MM.1S (cell line): ENCODE results near the gene AGPAT3.

Experiments used
- DNase-seq: peaks from one replicate; pipeline ENCODE4 v3.0.0-alpha.2; 2015
- H2AFZ ChIP-seq: fragments of 300-600 bp; sonication (generic); 2 replicates; pipeline ENCODE4 v1.6.0; 2016; ENCODE audit warnings: antibody characterized with exemption, low read length
- H3F3A ChIP-seq: fragments of 300-600 bp; sonication (generic); 2 replicates; pipeline ENCODE4 v1.6.1; 2016; ENCODE audit warnings: mild to moderate bottlenecking, antibody characterized with exemption, low read length, moderate library complexity, mixed read lengths; ENCODE audit not compliant: insufficient read depth
- H3K27ac ChIP-seq: fragments of 300-600 bp; sonication (generic); 2 replicates; pipeline ENCODE4 v1.5.1; 2016; ENCODE audit warnings: mild to moderate bottlenecking, low read length
- H3K27me3 ChIP-seq: fragments of 300-600 bp; sonication (generic); replicated peaks from 2 replicates; pipeline ENCODE4 v1.6.0; 2016; ENCODE audit warnings: low read length; ENCODE audit not compliant: insufficient read depth
- H3K36me3 ChIP-seq: fragments of 300-600 bp; sonication (generic); replicated peaks from 2 replicates; pipeline ENCODE4 v1.6.1; 2016; ENCODE audit warnings: mild to moderate bottlenecking, low read length, mixed read lengths; ENCODE audit not compliant: insufficient read depth
- H3K4me1 ChIP-seq: fragments of 300-600 bp; sonication (generic); 2 replicates; pipeline ENCODE4 v1.6.1; 2016; ENCODE audit warnings: low read length, mixed read lengths
- H3K4me2 ChIP-seq: fragments of 300-600 bp; sonication (generic); 2 replicates; pipeline ENCODE4 v1.6.0; 2016; ENCODE audit warnings: low read depth, low read length
- H3K4me3 ChIP-seq: fragments of 300-600 bp; sonication (generic); 2 replicates; pipeline ENCODE4 v1.5.1; 2016; ENCODE audit warnings: low read length, mixed read lengths
- H3K79me2 ChIP-seq: fragments of 300-600 bp; sonication (generic); 2 replicates; pipeline ENCODE4 v1.6.1; 2016; ENCODE audit warnings: mixed run types, low read length, mixed read lengths
- H3K9ac ChIP-seq: fragments of 300-600 bp; sonication (generic); 2 replicates; pipeline ENCODE4 v1.6.1; 2016; ENCODE audit warnings: low read length, mixed read lengths
- H3K9me2 ChIP-seq: fragments of 300-600 bp; sonication (generic); replicated peaks from 2 replicates; pipeline ENCODE4 v1.6.1; 2016; ENCODE audit warnings: mild to moderate bottlenecking, low read length, mixed read lengths; ENCODE audit not compliant: insufficient read depth
- H3K9me3 ChIP-seq: fragments of 300-600 bp; sonication (generic); replicated peaks from 2 replicates; pipeline ENCODE4 v1.6.1; 2016; ENCODE audit warnings: mild to moderate bottlenecking, low read length, mixed read lengths; ENCODE audit not compliant: insufficient read depth
- H4K20me1 ChIP-seq: fragments of 300-600 bp; sonication (generic); 2 replicates; pipeline ENCODE4 v1.6.1; 2016; ENCODE audit warnings: mild to moderate bottlenecking, low read length, moderate library complexity, mixed read lengths; ENCODE audit not compliant: insufficient read depth
- EZH2 ChIP-seq: fragments of 300-600 bp; sonication (generic); optimal IDR thresholded peaks from 2 replicates; pipeline ENCODE3; 2017; ENCODE audit warnings: low read depth, mild to moderate bottlenecking, antibody characterized with exemption, low read length, mixed read lengths
- EZH2phosphoT487 ChIP-seq: fragments of 300-600 bp; sonication (generic); IDR thresholded peaks from 2 replicates; pipeline ENCODE4 v1.6.1; 2018; ENCODE audit warnings: antibody characterized with exemption, low read length
- TF ChIP-seq, protein P1 (sequence below): fragments of 300-600 bp; sonication (generic); IDR thresholded peaks from 2 replicates; pipeline ENCODE4 v1.5.1; 2016; ENCODE audit warnings: antibody characterized with exemption, low read length, mixed read lengths

The AGPAT3 gene

DNA sequence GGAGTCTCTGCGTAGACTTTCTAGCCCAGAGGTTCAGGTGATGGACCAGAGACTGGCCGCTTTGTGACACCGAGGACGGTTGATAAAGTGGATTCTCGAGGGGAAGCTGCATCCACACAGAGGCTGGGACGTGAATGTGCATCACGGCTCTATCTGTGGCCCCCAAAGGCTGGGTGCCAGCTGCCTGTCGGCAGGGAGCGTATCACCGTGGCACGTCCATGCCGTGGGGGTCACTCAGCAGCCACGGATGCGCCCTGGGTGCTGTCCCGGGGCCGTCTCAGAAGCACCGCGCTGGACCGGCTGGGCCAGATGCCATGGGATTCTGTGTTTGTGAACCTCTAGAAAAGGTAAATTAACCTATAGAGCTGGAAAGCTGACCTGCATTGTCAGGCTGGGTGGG is 89.9 kb downstream of the AGPAT3 start:
- Histone ChIP-seq H3K79me2 (peaks cover 84% of the 10 kb centered on the region), H4K20me1 (peaks cover 3% of the 10 kb centered on the region; the same call in 1 of the 2 replicates)

DNA sequence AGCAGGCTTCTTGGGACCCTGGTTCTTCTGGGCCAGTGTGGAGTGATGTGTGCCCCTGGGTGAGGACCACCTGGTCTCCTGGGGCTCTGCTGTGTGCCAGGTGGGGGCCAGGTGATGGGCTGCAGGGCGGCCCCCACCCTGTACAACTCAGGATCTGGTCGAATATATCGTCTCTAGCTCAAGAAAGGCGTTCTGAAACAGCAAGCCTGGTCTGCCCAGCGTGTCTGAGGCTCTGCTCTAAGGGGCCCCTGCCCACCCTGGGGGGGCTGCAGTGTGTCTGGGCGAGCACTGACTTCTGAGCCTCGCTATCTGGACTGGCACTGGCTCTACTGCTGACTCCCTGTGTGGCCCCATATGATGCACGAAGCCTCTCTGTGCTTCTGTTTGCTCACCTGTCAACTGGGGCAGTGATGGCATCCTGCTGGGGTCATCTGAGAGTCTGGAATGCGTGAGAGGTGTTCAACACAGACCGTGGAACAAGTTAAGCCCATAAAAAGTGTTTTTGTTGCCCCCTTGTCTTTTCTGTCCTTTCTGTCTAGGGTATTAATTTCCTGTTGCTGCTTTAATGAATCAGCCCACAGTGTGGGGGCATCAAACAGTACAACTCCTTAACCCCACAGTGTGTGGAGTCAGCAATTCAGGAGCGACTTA is 91.1 kb downstream of the AGPAT3 start:
- Histone ChIP-seq H3K4me1 (no peaks in the 10 kb centered on the region), H3K9me3 (no peaks in the 10 kb centered on the region), H3K36me3 (peaks cover 7% of the 10 kb centered on the region), H3F3A (0 out of 2 replicates have a peak, but pooled peaks cover 3% of the 10 kb centered on the region), H3K4me2 (no peak overlapping the region), H3K9ac (no peak overlapping the region), H2AFZ (no peak overlapping the region), H3K79me2 (peaks cover 71% of the 10 kb centered on the region), H3K9me2 (no peaks in the 10 kb centered on the region), H3K27ac (no peak overlapping the region), H3K27me3 (no peaks in the 10 kb centered on the region), H4K20me1 (peaks cover 2% of the 10 kb centered on the region; the same call in 1 of the 2 replicates), H3K4me3 (no peak overlapping the region)
- no peak for DNase-seq
- TF ChIP-seq EZH2phosphoT487 = no peak
- no peak for TF ChIP-seq EZH2
- TF ChIP-seq, protein P1, sequence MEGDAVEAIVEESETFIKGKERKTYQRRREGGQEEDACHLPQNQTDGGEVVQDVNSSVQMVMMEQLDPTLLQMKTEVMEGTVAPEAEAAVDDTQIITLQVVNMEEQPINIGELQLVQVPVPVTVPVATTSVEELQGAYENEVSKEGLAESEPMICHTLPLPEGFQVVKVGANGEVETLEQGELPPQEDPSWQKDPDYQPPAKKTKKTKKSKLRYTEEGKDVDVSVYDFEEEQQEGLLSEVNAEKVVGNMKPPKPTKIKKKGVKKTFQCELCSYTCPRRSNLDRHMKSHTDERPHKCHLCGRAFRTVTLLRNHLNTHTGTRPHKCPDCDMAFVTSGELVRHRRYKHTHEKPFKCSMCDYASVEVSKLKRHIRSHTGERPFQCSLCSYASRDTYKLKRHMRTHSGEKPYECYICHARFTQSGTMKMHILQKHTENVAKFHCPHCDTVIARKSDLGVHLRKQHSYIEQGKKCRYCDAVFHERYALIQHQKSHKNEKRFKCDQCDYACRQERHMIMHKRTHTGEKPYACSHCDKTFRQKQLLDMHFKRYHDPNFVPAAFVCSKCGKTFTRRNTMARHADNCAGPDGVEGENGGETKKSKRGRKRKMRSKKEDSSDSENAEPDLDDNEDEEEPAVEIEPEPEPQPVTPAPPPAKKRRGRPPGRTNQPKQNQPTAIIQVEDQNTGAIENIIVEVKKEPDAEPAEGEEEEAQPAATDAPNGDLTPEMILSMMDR = no peak

More for the DNA sequence above, 89.9 kb downstream of the AGPAT3 start:
- Histone ChIP-seq H3K9me3 (no peaks in the 10 kb centered on the region), H3K27me3 (no peaks in the 10 kb centered on the region), H3K9ac (no peak overlapping the region), H3K36me3 (peaks cover under 1% of the 10 kb centered on the region; the same call in 1 of the 2 replicates), H3K4me3 (no peak overlapping the region), H3K9me2 (no peaks in the 10 kb centered on the region), H2AFZ (no peak overlapping the region), H3K4me1 (peaks cover 4% of the 10 kb centered on the region), H3K4me2 (no peak overlapping the region), H3K27ac (no peak overlapping the region), H3F3A (no peaks in the 10 kb centered on the region)
- TF ChIP-seq, protein P1 = no peak
- no peak for TF ChIP-seq EZH2
- no peak for TF ChIP-seq EZH2phosphoT487
- DNase-seq = no peak

DNA sequence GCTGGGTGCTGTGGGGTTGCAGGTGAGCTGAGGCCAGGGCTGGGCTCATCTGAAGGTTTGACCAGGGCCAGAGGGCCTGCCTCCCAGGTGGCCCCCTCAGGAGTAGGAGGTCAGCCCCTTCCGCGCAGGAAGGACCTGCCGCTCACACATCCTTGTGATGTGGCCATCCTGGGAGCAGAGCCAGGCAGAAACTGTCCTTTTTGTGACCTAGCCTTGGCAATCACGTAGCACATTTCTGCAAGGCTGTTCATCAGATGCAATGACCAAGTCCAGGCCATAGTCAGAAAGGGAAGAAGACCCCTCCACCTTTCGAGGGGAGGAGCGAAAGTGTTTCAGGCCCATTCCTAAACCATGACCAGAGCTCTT is 91.6 kb downstream of the AGPAT3 start:
- Histone ChIP-seq H3K27me3 (no peaks in the 10 kb centered on the region), H2AFZ (no peak overlapping the region), H3K9me2 (no peaks in the 10 kb centered on the region), H3K4me3 (no peak overlapping the region), H3K27ac (no peak overlapping the region), H3F3A (0 out of 2 replicates have a peak, but pooled peaks cover 3% of the 10 kb centered on the region), H4K20me1 (no peaks in the 10 kb centered on the region), H3K36me3 (peaks cover 7% of the 10 kb centered on the region), H3K4me2 (no peak overlapping the region), H3K4me1 (no peaks in the 10 kb centered on the region), H3K79me2 (peaks cover 66% of the 10 kb centered on the region), H3K9ac (no peak overlapping the region), H3K9me3 (no peaks in the 10 kb centered on the region)
- no peak for TF ChIP-seq EZH2phosphoT487
- TF ChIP-seq, protein P1 = no peak
- no peak for TF ChIP-seq EZH2
- DNase-seq = no peak
